ENCODE measurements around the gene SLC39A6. TPM values are rescaled to one million over a fixed set of nuclear protein-coding genes. Genes with fewer than 3 reads are reported as not detected.

Gene SLC39A6
- total and polyA plus RNA-seq, 2 experiments from 2014 or later: 20.8 to 47.3 TPM

- no peaks in the 10 kb centered on the region for H3K27me3 ChIP-seq (ENCODE audit: insufficient read depth)
- H3K4me3 ChIP-seq: no peak overlapping the region
- no peaks in the 10 kb centered on the region for H3K79me2 ChIP-seq (replicated peaks; ENCODE audit: insufficient read depth)
- H3K4me1 ChIP-seq (ENCODE audit: insufficient read depth): no peaks in the 10 kb centered on the region
- H4K20me1 ChIP-seq (replicated peaks; ENCODE audit: insufficient read depth): peaks cover 11% of the 10 kb centered on the region
- Mint-ChIP-seq H3K4me1 (no peaks in the 10 kb centered on the region; the same call in 2 of the 3 replicates), H3K9me3 (no peaks in the 10 kb centered on the region), H3K4me3 (no peak overlapping the region), H3K27me3 (ENCODE audit: insufficient read depth, low read depth, poor library complexity) (peaks cover 4% of the 10 kb centered on the region), H3K27ac (no peak overlapping the region), H3K36me3 (ENCODE audit: low read depth) (peaks cover 81% of the 10 kb centered on the region)
- no peaks in the 10 kb centered on the region for H3F3A ChIP-seq (replicated peaks; ENCODE audit: low read depth)
- ATAC-seq (no peak), DNase-seq (ENCODE audit: low spot score) (no peak)
- no peak for TF ChIP-seq REST (IDR thresholded peaks at IDR 0.05; ENCODE audit: unreplicated experiment)
- TF ChIP-seq STAT1 (IDR thresholded peaks at IDR 0.05; ENCODE audit: unreplicated experiment): no peak
- TF ChIP-seq ZNF331 (CRISPR knock-in tag; IDR thresholded peaks at IDR 0.05; ENCODE audit: low read depth): no peak
- no peak for TF ChIP-seq POLR2AphosphoS5 (IDR thresholded peaks at IDR 0.05; ENCODE audit: low read depth)
- no peak for TF ChIP-seq NANOG (IDR thresholded peaks at IDR 0.05; ENCODE audit: borderline replicate concordance)
- TF ChIP-seq CREB1 (CRISPR knock-in tag; IDR thresholded peaks at IDR 0.05; ENCODE audit: low read depth): no peak
- TF ChIP-seq ZNF114 (CRISPR knock-in tag; IDR thresholded peaks at IDR 0.05): no peak
- TF ChIP-seq EZH2 (IDR thresholded peaks at IDR 0.05; ENCODE audit: low read depth, unreplicated experiment): no peak
- TF ChIP-seq ZNF462 (CRISPR knock-in tag; IDR thresholded peaks at IDR 0.05): no peak
- TF ChIP-seq JUNB (IDR thresholded peaks at IDR 0.05; ENCODE audit: unreplicated experiment): no peak
- no peak for TF ChIP-seq CTCF (conservative IDR thresholded peaks at IDR 0.05; ENCODE audit: low read depth in 2 of 2)
- TF ChIP-seq EZH2phosphoT487 (IDR thresholded peaks at IDR 0.05; ENCODE audit: unreplicated experiment): no peak
- TF ChIP-seq, protein P1, sequence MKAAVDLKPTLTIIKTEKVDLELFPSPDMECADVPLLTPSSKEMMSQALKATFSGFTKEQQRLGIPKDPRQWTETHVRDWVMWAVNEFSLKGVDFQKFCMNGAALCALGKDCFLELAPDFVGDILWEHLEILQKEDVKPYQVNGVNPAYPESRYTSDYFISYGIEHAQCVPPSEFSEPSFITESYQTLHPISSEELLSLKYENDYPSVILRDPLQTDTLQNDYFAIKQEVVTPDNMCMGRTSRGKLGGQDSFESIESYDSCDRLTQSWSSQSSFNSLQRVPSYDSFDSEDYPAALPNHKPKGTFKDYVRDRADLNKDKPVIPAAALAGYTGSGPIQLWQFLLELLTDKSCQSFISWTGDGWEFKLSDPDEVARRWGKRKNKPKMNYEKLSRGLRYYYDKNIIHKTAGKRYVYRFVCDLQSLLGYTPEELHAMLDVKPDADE (IDR thresholded peaks at IDR 0.05): no peak
- H3K36me3 ChIP-seq (ENCODE audit: insufficient read depth): peaks cover 74% of the 10 kb centered on the region
- H3K9me2 ChIP-seq (ENCODE audit: insufficient read depth): no peaks in the 10 kb centered on the region
- H3K4me2 ChIP-seq: no peak overlapping the region
- H3K27ac ChIP-seq (ENCODE audit: low read depth): no peak overlapping the region
- H2AFZ ChIP-seq: no peak overlapping the region
Observed at GRCh38 chr18:36153203-36153602, 24.1 kb upstream of the SLC39A6 start.

All from GM23338 (cell line).